GM12878 (cell line): ENCODE data around the gene UNC13B.

ENCODE experiments used
- CREB1 ChIP-seq: IDR thresholded peaks from 2 replicates; pipeline ENCODE4 v1.6.1; 2012; ENCODE audit warnings: low read depth, mild to moderate bottlenecking, inconsistent platforms
- GABPA ChIP-seq: IDR thresholded peaks from 2 replicates; pipeline ENCODE4 v1.6.1; 2014; ENCODE audit warnings: antibody characterized with exemption, low read depth, mild to moderate bottlenecking, inconsistent platforms
- RAD21 ChIP-seq: IDR thresholded peaks from 2 replicates; pipeline ENCODE4 v1.6.1; 2011; ENCODE audit warnings: mild to moderate bottlenecking, low read depth, low read length, moderate library complexity; ENCODE audit not compliant: insufficient read depth
- SP1 ChIP-seq: IDR thresholded peaks from one replicate; pipeline ENCODE4 v1.6.1; 2011; ENCODE audit warnings: low read depth, low read length
- SREBF1 ChIP-seq: IDR thresholded peaks from 2 replicates; pipeline ENCODE4 v1.6.1; 2012; ENCODE audit warnings: mild to moderate bottlenecking, low read length
- STAT3 ChIP-seq: IDR thresholded peaks from 2 replicates; pipeline ENCODE4 v1.6.1; 2011; ENCODE audit warnings: low read depth, low read length, improper control_type of control experiment
- TAF1 ChIP-seq: IDR thresholded peaks from 2 replicates; pipeline ENCODE4 v1.6.1; 2011; ENCODE audit warnings: mild to moderate bottlenecking, low read depth, low read length, borderline replicate concordance
- TCF7 ChIP-seq: IDR thresholded peaks from 2 replicates; pipeline ENCODE4 v1.6.1; 2014; ENCODE audit warnings: antibody characterized with exemption, borderline replicate concordance
- TF ChIP-seq, protein P1 (sequence below): IDR thresholded peaks from 2 replicates; pipeline ENCODE4 v1.6.1; 2012; ENCODE audit warnings: low read length, inconsistent platforms
- TF ChIP-seq, protein P2 (sequence below): IDR thresholded peaks from 2 replicates; pipeline ENCODE4 v1.6.1; 2011; ENCODE audit warnings: borderline replicate concordance, low read depth, mild to moderate bottlenecking, moderate library complexity, low read length; ENCODE audit not compliant: insufficient read depth, poor library complexity, severe bottlenecking
- TF ChIP-seq, protein P3 (sequence below): IDR thresholded peaks from 2 replicates; pipeline ENCODE4 v1.6.1; 2012; ENCODE audit warnings: improper control_type of control experiment, low read depth, low read length; ENCODE audit not compliant: insufficient replicate concordance
- TF ChIP-seq, protein P4 (sequence below), 3 experiments: IDR thresholded peaks in 2 of 3; conservative IDR thresholded peaks in 1 of 3; 2 replicates each; pipeline ENCODE4 v1.5.1; 2011; ENCODE audit warnings: low read depth in 3 of 3, low read length in 3 of 3, mild to moderate bottlenecking in 3 of 3, control low read depth in 2 of 3, moderate library complexity in 2 of 3, inconsistent platforms in 1 of 3, mixed read lengths in 1 of 3; ENCODE audit not compliant: control insufficient read depth in 2 of 3, insufficient read depth in 1 of 3; ENCODE audit errors: extremely low read depth in 1 of 3

DNA sequence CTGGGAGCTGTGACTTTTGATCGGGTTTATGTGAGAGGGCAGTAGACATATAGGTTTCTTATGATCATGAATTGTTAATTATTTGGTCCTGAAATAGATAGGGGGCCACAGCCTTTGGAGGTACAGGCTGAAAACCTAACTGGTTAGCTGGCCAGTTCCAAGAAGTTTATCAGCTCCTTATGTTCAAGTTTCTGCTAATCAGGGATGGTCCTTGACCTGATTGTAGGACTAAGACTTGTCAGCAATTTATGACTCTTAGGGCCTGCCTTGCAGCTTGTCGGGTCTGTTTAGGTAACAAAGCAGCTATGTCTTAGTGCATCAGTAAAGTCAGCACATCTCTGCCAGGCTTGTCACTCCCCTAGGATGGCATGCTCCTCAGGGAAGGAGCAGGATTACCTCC lies 176.3 kb downstream of the UNC13B start:
- TF ChIP-seq, protein P1, sequence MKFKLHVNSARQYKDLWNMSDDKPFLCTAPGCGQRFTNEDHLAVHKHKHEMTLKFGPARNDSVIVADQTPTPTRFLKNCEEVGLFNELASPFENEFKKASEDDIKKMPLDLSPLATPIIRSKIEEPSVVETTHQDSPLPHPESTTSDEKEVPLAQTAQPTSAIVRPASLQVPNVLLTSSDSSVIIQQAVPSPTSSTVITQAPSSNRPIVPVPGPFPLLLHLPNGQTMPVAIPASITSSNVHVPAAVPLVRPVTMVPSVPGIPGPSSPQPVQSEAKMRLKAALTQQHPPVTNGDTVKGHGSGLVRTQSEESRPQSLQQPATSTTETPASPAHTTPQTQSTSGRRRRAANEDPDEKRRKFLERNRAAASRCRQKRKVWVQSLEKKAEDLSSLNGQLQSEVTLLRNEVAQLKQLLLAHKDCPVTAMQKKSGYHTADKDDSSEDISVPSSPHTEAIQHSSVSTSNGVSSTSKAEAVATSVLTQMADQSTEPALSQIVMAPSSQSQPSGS = no peak
- TF ChIP-seq CREB1 (no peak), RAD21 (no peak), SP1 (no peak), TCF7 (no peak), STAT3 (no peak), TAF1 (no peak), SREBF1 (no peak), GABPA (no peak)
- TF ChIP-seq, protein P2, sequence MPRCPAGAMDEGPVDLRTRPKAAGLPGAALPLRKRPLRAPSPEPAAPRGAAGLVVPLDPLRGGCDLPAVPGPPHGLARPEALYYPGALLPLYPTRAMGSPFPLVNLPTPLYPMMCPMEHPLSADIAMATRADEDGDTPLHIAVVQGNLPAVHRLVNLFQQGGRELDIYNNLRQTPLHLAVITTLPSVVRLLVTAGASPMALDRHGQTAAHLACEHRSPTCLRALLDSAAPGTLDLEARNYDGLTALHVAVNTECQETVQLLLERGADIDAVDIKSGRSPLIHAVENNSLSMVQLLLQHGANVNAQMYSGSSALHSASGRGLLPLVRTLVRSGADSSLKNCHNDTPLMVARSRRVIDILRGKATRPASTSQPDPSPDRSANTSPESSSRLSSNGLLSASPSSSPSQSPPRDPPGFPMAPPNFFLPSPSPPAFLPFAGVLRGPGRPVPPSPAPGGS = no peak
- TF ChIP-seq, protein P3, sequence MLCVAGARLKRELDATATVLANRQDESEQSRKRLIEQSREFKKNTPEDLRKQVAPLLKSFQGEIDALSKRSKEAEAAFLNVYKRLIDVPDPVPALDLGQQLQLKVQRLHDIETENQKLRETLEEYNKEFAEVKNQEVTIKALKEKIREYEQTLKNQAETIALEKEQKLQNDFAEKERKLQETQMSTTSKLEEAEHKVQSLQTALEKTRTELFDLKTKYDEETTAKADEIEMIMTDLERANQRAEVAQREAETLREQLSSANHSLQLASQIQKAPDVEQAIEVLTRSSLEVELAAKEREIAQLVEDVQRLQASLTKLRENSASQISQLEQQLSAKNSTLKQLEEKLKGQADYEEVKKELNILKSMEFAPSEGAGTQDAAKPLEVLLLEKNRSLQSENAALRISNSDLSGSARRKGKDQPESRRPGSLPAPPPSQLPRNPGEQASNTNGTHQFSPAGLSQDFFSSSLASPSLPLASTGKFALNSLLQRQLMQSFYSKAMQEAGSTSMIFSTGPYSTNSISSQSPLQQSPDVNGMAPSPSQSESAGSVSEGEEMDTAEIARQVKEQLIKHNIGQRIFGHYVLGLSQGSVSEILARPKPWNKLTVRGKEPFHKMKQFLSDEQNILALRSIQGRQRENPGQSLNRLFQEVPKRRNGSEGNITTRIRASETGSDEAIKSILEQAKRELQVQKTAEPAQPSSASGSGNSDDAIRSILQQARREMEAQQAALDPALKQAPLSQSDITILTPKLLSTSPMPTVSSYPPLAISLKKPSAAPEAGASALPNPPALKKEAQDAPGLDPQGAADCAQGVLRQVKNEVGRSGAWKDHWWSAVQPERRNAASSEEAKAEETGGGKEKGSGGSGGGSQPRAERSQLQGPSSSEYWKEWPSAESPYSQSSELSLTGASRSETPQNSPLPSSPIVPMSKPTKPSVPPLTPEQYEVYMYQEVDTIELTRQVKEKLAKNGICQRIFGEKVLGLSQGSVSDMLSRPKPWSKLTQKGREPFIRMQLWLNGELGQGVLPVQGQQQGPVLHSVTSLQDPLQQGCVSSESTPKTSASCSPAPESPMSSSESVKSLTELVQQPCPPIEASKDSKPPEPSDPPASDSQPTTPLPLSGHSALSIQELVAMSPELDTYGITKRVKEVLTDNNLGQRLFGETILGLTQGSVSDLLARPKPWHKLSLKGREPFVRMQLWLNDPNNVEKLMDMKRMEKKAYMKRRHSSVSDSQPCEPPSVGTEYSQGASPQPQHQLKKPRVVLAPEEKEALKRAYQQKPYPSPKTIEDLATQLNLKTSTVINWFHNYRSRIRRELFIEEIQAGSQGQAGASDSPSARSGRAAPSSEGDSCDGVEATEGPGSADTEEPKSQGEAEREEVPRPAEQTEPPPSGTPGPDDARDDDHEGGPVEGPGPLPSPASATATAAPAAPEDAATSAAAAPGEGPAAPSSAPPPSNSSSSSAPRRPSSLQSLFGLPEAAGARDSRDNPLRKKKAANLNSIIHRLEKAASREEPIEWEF = no peak
- TF ChIP-seq, protein P4, sequence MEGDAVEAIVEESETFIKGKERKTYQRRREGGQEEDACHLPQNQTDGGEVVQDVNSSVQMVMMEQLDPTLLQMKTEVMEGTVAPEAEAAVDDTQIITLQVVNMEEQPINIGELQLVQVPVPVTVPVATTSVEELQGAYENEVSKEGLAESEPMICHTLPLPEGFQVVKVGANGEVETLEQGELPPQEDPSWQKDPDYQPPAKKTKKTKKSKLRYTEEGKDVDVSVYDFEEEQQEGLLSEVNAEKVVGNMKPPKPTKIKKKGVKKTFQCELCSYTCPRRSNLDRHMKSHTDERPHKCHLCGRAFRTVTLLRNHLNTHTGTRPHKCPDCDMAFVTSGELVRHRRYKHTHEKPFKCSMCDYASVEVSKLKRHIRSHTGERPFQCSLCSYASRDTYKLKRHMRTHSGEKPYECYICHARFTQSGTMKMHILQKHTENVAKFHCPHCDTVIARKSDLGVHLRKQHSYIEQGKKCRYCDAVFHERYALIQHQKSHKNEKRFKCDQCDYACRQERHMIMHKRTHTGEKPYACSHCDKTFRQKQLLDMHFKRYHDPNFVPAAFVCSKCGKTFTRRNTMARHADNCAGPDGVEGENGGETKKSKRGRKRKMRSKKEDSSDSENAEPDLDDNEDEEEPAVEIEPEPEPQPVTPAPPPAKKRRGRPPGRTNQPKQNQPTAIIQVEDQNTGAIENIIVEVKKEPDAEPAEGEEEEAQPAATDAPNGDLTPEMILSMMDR (IDR thresholded peaks at IDR 0.05 in 2 of 3, conservative IDR thresholded peaks at IDR 0.05 in 1 of 3; ENCODE audit: control insufficient read depth in 2 of 3, extremely low read depth in 1 of 3, insufficient read depth in 1 of 3, low read depth in 3 of 3, low read length in 3 of 3) = no peak
